Activated CD4-positive, alpha-beta memory T cell treated with anti-CD3 and anti-CD28 coated beads for 36 hours (primary cell): ENCODE measurements around the gene NDUFB10. TPM values are rescaled to one million over a fixed set of nuclear protein-coding genes. Genes with fewer than 3 reads are reported as not detected.
"Not testable (repeated sequence)": the region's sequence is repeated elsewhere in the genome, so short reads cannot be mapped to it uniquely, and the experiment has no call there.

Source experiments
- CTCF ChIA-PET: fragments of 350-600 bp; sonication (Branson Sonifier 250); formaldehyde crosslinking; loops from one replicate; lab custom pipeline; 2021; ENCODE audit warnings: antibody characterized with exemption, inconsistent platforms; lab: Charles Lee
- POLR2A ChIA-PET: fragments of 350-600 bp; sonication (Branson Sonifier 250); formaldehyde crosslinking; loops from one replicate; lab custom pipeline; 2021; ENCODE audit warnings: antibody characterized with exemption; lab: Charles Lee
- DNase-seq: peaks from one replicate; pipeline ENCODE4 v3.0.0-alpha.2; 2020
- H3K27ac Mint-ChIP-seq: one replicate; pipeline ENCODE4 v1.8.0; 2021; ENCODE audit warnings: mixed read lengths
- H3K27me3 Mint-ChIP-seq: one replicate; pipeline ENCODE4 v1.8.0; 2021; ENCODE audit warnings: mixed read lengths
- H3K36me3 Mint-ChIP-seq: one replicate; pipeline ENCODE4 v1.8.0; 2021; ENCODE audit warnings: mixed read lengths
- H3K4me1 Mint-ChIP-seq: one replicate; pipeline ENCODE4 v1.8.0; 2021; ENCODE audit warnings: low read depth, mixed read lengths
- H3K4me3 Mint-ChIP-seq: one replicate; pipeline ENCODE4 v1.8.0; 2021; ENCODE audit warnings: mild to moderate bottlenecking, mixed read lengths
- H3K9me3 Mint-ChIP-seq: one replicate; pipeline ENCODE4 v1.8.0; 2021; ENCODE audit warnings: mixed read lengths
- intact Hi-C: fragments of 100-400 bp; cut with micrococcal nuclease; formaldehyde crosslinking; loops from one replicate; pipeline ENCODE4 v1.15.1; 2023
- total RNA-seq, 2 experiments: library from RNA; stranded (reverse); gene quantifications; one replicate each; pipeline ENCODE4 v1.2.3, GENCODE V29; 2021

NDUFB10 gene
- total RNA-seq, 2 experiments from 2014 or later: 122 to 125 TPM

DNA sequence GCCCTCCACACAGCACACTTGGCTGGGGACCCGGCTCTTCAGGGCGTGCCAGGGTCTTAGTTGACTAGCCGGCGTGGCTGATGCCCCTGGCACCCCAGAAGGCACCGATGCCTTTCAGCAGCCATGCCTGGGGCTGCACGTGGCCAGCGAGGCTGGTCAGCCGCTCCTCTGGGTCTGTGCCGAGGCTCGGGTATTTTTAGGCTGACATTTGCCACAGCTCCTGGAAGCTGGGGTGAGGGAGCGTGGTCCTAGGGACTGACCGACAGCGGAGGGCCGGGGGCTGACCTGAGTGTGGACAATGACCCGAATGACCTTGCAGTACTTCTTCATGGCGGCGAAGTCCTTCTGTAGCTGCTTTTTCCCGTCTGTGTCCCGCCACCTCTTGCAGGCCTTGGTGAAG is 8.8 kb upstream of the NDUFB10 start:
- no peak for DNase-seq
- CTCF ChIA-PET: no interaction called here
- Mint-ChIP-seq H3K4me1 (peaks cover 3% of the 10 kb centered on the region), H3K9me3 (no peaks in the 10 kb centered on the region), H3K4me3 (no peak overlapping the region), H3K27ac (no peak overlapping the region), H3K27me3 (no peaks in the 10 kb centered on the region), H3K36me3 (no peaks in the 10 kb centered on the region)
- intact Hi-C loops: no loop called here
- POLR2A ChIA-PET: interaction anchor here (3.6 kb wide), 1 partner anchor 14 kb away, joined by 12 read pairs; the partner anchor contains the start of gene RPS2

- Mint-ChIP-seq H3K4me1 (peaks cover 3% of the 10 kb centered on the region), H3K4me3 (no peak overlapping the region), H3K27me3 (peaks cover 1% of the 10 kb centered on the region), H3K27ac (no peak overlapping the region), H3K36me3 (no peaks in the 10 kb centered on the region), H3K9me3 (no peaks in the 10 kb centered on the region)
- intact Hi-C loops: no loop called here
- no peak for DNase-seq
- ChIA-PET POLR2A (interaction anchor here (3.6 kb wide), 1 partner anchor 11 kb away, joined by 12 read pairs; the partner anchor contains the start of gene RPS2), CTCF (no interaction called here)
These were observed 5.6 kb upstream of the NDUFB10 start for GRCh38 chr16:1953734-1954133.

- peaks cover 21% of the 10 kb centered on the region for H3K36me3 Mint-ChIP-seq
- H3K27me3 Mint-ChIP-seq, DNase-seq, CTCF ChIA-PET, intact Hi-C loops, H3K4me3 Mint-ChIP-seq, H3K27ac Mint-ChIP-seq, H3K9me3 Mint-ChIP-seq: not testable (repeated sequence)
- H3K4me1 Mint-ChIP-seq: peaks cover 29% of the 10 kb centered on the region
- POLR2A ChIA-PET: interaction anchor here (0.7 to 0.8 kb wide), 2 partner anchors 11 to 175 kb away, joined by 3 to 4 read pairs; partner anchors contain the start of genes NUBP2 and SPSB3
These were observed 1.8 kb upstream of the NDUFB10 start for GRCh38 chr16:1957434-1958142.

GRCh38 chr16:1958143-1958491 is 1.2 kb upstream of the NDUFB10 start:
- H3K36me3 Mint-ChIP-seq: peaks cover 26% of the 10 kb centered on the region
- H3K4me3 Mint-ChIP-seq, intact Hi-C loops, H3K9me3 Mint-ChIP-seq, CTCF ChIA-PET, DNase-seq, H3K27ac Mint-ChIP-seq, H3K27me3 Mint-ChIP-seq: not testable (repeated sequence)
- peaks cover 34% of the 10 kb centered on the region for H3K4me1 Mint-ChIP-seq
- POLR2A ChIA-PET: interaction anchor here (0.7 kb wide), 1 partner anchor 176 kb away, joined by 3 read pairs; the partner anchor contains the start of genes NUBP2 and SPSB3

GRCh38 chr16:1958715-1959268 is 546 bp upstream of the NDUFB10 start:
- CTCF ChIA-PET: interaction anchor here (1.4 kb wide), 1 partner anchor 15 kb away, joined by 6 read pairs; the partner anchor contains the start of gene MSRB1
- intact Hi-C loops: loop anchor here (1.0 kb wide), 2 partner anchors 15 to 34 kb away; partner anchors contain the start of gene MSRB1
- H3K27me3 Mint-ChIP-seq: peaks cover 1% of the 10 kb centered on the region

DNA sequence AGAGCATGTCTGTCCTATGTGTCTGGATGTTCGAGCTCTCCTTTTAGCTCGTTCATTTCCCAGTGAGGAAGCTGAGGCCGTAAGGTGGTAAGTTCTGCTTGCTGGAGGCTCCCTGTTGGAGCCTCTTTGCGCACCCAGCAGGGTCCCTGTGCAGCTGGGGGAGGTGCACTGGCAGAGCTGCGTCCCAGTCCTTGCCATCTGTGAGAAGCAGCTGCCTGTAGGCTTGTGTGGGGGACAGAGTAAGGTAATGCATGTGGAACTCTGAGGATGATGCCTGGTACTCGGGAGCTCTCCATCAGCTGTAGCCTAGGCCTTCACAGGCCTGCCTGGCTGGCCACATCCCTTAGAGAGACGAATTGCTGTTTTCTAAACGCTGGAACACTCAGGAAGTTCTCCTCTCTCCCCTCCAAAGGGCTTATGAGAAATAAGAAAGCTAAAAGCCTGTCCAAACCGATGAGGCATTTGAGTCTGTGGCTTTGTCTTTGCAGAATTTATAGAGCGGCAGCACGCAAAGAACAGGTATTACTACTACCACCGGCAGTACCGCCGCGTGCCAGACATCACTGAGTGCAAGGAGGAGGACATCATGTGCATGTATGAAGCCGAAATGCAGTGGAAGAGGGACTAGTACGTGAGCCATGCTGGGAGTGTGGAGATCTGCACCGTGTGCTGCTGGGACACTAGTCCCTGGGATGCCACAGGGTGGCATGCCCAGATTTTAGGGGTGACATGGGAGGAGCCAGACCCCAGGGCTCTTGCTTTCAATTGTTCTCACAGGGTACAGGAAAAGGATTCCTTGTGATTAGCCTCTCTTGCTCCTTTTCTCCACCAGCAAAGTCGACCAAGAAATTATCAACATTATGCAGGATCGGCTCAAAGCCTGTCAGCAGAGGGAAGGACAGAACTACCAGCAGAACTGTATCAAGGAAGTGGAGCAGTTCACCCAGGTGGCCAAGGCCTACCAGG is 1.6 kb downstream of the NDUFB10 start:
- CTCF ChIA-PET: no interaction called here
- peaks cover 45% of the 10 kb centered on the region for H3K4me1 Mint-ChIP-seq
- no peaks in the 10 kb centered on the region for H3K9me3 Mint-ChIP-seq
- intact Hi-C loops: loop anchor here (5.0 kb wide), 2 partner anchors 51 to 349 kb away; partner anchors contain the start of genes CRAMP1 and IFT140
- peak; percentile 69 for DNase-seq
- H3K27ac Mint-ChIP-seq: peak overlapping the region; percentile 86
- peaks cover 47% of the 10 kb centered on the region for H3K36me3 Mint-ChIP-seq
- H3K4me3 Mint-ChIP-seq: peak overlapping the region; percentile 96
- peaks cover 1% of the 10 kb centered on the region for H3K27me3 Mint-ChIP-seq
- POLR2A ChIA-PET: interaction anchor here (0.8 to 3.2 kb wide), 9 partner anchors 10 to 194 kb away, joined by 3 to 15 read pairs (median 7); partner anchors contain the start of genes GFER, MSRB1, NOXO1 and TBL3

More at GRCh38 chr16:1958715-1959268, 546 bp upstream of the NDUFB10 start:
- Mint-ChIP-seq H3K4me1 (peaks cover 39% of the 10 kb centered on the region), H3K9me3 (no peaks in the 10 kb centered on the region), H3K36me3 (peaks cover 33% of the 10 kb centered on the region), H3K4me3 (peak overlapping the region; percentile 96), H3K27ac (peak overlapping the region; percentile 86)
- DNase-seq: no peak
- POLR2A ChIA-PET: interaction anchor here (3.2 kb wide), 1 partner anchor 196 kb away, joined by 10 read pairs; the partner anchor contains the start of gene TRAF7

DNA sequence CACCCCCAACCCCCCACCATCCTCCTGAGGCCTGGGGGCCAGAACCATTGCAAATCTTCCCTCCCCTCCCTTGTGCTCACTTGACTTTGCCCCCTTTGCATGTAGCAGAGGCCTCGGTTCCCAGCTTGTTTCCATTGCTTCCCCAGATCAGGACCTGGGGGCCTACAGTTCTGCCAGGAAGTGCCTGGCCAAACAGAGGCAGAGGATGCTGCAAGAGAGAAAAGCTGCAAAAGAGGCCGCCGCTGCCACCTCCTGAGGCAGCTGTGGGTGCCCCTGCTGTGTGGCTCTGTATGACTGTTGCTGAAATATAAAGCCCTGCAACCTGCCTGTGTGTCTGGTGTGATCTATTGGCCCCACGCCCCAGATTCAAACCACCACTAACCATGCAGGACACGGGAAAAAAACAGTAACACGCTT is 2.3 kb downstream of the NDUFB10 start:
- peak; percentile 54 for DNase-seq
- no peaks in the 10 kb centered on the region for H3K9me3 Mint-ChIP-seq
- H3K27ac Mint-ChIP-seq: peak overlapping the region; percentile 86
- intact Hi-C loops: loop anchor here (2.0 to 5.0 kb wide), 3 partner anchors 51 to 467 kb away; partner anchors contain the start of genes CCNF, CRAMP1 and IFT140
- H3K4me3 Mint-ChIP-seq: peak overlapping the region; percentile 92
- POLR2A ChIA-PET: interaction anchor here (0.9 to 3.2 kb wide), 5 partner anchors 10 to 193 kb away, joined by 3 to 15 read pairs (median 8); partner anchors contain the start of genes GFER, MSRB1, NOXO1 and TBL3
- CTCF ChIA-PET: no interaction called here
- H3K27me3 Mint-ChIP-seq: peaks cover 1% of the 10 kb centered on the region
- peaks cover 47% of the 10 kb centered on the region for H3K36me3 Mint-ChIP-seq
- H3K4me1 Mint-ChIP-seq: peaks cover 46% of the 10 kb centered on the region

- intact Hi-C loops: loop anchor here (2.0 to 5.0 kb wide), 3 partner anchors 50 to 466 kb away; partner anchors contain the start of genes CCNF, CRAMP1 and IFT140
These were observed 3.1 kb downstream of the NDUFB10 start for GRCh38 chr16:1962161-1963153.

DNA sequence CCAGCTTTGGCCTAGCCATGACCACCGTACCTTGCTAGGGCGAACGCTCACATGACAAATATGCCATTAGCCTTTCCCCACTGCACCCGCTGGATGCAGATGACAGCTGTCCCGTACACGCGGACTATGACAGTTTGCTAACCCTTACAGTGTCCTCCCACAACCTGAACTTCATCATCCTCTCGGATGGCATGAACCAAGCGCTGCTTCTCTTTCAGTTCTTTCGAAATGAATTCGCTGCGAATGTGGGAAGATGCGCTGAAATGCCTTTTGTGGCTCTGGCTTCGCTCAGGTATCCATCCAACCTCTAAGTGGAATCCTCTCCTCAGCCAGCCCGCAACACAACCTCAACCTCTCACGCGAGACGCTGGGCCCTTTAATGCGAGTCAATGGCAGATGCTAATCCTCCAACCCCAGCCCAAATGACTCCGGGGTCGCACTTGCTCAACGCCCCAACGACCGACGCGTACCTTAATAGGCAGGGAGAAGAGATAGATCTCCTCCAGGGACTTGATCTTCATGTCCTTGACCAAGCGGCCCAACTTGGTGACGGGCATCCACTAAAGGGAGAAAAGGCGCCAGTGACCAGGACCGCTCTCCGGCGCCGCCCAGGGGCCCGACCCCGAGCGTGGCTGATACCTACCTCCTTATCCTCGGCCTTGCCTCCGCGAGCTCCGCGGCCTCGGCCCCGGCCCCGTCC is 4.6 kb downstream of the NDUFB10 start:
- no peaks in the 10 kb centered on the region for H3K9me3 Mint-ChIP-seq
- H3K4me1 Mint-ChIP-seq: peaks cover 44% of the 10 kb centered on the region
- H3K27ac Mint-ChIP-seq: peak overlapping the region; percentile 86
- peak; percentile 54 for DNase-seq
- ChIA-PET CTCF (interaction anchor here (0.6 to 1.0 kb wide), 4 partner anchors 20 to 557 kb away, joined by 3 read pairs; partner anchors contain the start of genes GFER and MSRB1), POLR2A (interaction anchor here (0.7 to 3.3 kb wide), 20 partner anchors 8 to 258 kb away, joined by 3 to 25 read pairs (median 5); partner anchors contain the start of genes EME2, GFER, MAPK8IP3 and MRPS34)
- intact Hi-C loops: loop anchor here (1.0 to 5.0 kb wide), 5 partner anchors 21 to 465 kb away; partner anchors contain the start of genes CCNF, CRAMP1, IFT140 and MSRB1
- H3K27me3 Mint-ChIP-seq: no peaks in the 10 kb centered on the region
- H3K36me3 Mint-ChIP-seq: peaks cover 47% of the 10 kb centered on the region
- H3K4me3 Mint-ChIP-seq: peak overlapping the region; percentile 92

More at GRCh38 chr16:1962161-1963153, 3.1 kb downstream of the NDUFB10 start:
- peak overlapping the region; percentile 92 for H3K4me3 Mint-ChIP-seq
- POLR2A ChIA-PET: interaction anchor here (0.9 to 3.3 kb wide), 6 partner anchors 9 to 193 kb away, joined by 3 to 22 read pairs (median 10); partner anchors contain the start of genes GFER, MSRB1, TBL3 and TRAF7
- H3K27me3 Mint-ChIP-seq, H3K9me3 Mint-ChIP-seq, DNase-seq, CTCF ChIA-PET: not testable (repeated sequence)
- peaks cover 47% of the 10 kb centered on the region for H3K36me3 Mint-ChIP-seq
- peak overlapping the region; percentile 86 for H3K27ac Mint-ChIP-seq
- H3K4me1 Mint-ChIP-seq: peaks cover 46% of the 10 kb centered on the region
